KMS-11 (cell line): Measurements from ENCODE around the gene FOXJ3.
A peak's percentile ranks its signal among the peaks of the same experiment; 100 is the strongest.

Experiments
- H2AFZ ChIP-seq: fragments of 200-600 bp; sonication (generic); 2 replicates; pipeline ENCODE4 v1.6.1; 2016; ENCODE audit warnings: antibody characterized with exemption, mixed run types, low read depth
- H3K27ac ChIP-seq: fragments of 200-600 bp; sonication (generic); 2 replicates; pipeline ENCODE4 v1.6.1; 2016; ENCODE audit warnings: mild to moderate bottlenecking, mixed run types
- H3K27me3 ChIP-seq: fragments of 200-600 bp; sonication (generic); 2 replicates; pipeline ENCODE4 v1.6.1; 2017; ENCODE audit warnings: mild to moderate bottlenecking, low read depth, mixed run types, moderate library complexity; ENCODE audit not compliant: insufficient read depth
- H3K36me3 ChIP-seq: fragments of 200-600 bp; sonication (generic); 2 replicates; pipeline ENCODE4 v1.6.1; 2017; ENCODE audit warnings: mild to moderate bottlenecking, mixed run types; ENCODE audit not compliant: insufficient read depth
- H3K4me1 ChIP-seq: fragments of 200-600 bp; sonication (generic); 2 replicates; pipeline ENCODE4 v1.6.1; 2016; ENCODE audit warnings: mild to moderate bottlenecking, low read depth, mixed run types; ENCODE audit not compliant: poor library complexity, severe bottlenecking
- H3K4me2 ChIP-seq: fragments of 200-600 bp; sonication (generic); 2 replicates; pipeline ENCODE4 v1.7.0; 2016; ENCODE audit warnings: mild to moderate bottlenecking, mixed run types
- H3K4me3 ChIP-seq: fragments of 200-600 bp; sonication (generic); IDR thresholded peaks from 2 replicates; pipeline ENCODE4 v1.6.1; 2017; ENCODE audit warnings: low read depth, low read length, mixed read lengths; ENCODE audit not compliant: insufficient read depth
- H3K79me2 ChIP-seq: fragments of 200-600 bp; sonication (generic); 2 replicates; pipeline ENCODE4 v1.6.1; 2016; ENCODE audit warnings: low read depth, mixed run types; ENCODE audit not compliant: insufficient read depth
- H3K9ac ChIP-seq: fragments of 200-600 bp; sonication (generic); 2 replicates; pipeline ENCODE4 v1.6.1; 2016; ENCODE audit warnings: mild to moderate bottlenecking, mixed run types
- H4K20me1 ChIP-seq: fragments of 200-600 bp; sonication (generic); 2 replicates; pipeline ENCODE4 v1.6.1; 2016; ENCODE audit warnings: mild to moderate bottlenecking, mixed run types; ENCODE audit not compliant: insufficient read depth
- CTCF ChIP-seq: fragments of 200-600 bp; sonication (generic); conservative IDR thresholded peaks from 2 replicates; pipeline ENCODE4 v1.6.1; 2017; ENCODE audit warnings: low read depth, mild to moderate bottlenecking, antibody characterized with exemption, low read length, moderate library complexity, mixed read lengths

Gene FOXJ3

GRCh38 chr1:42178249-42178648, 156.8 kb downstream of the FOXJ3 start:
- H3K79me2 ChIP-seq: no peaks in the 10 kb centered on the region
- no peak for TF ChIP-seq CTCF
- no peaks in the 10 kb centered on the region for H3K27me3 ChIP-seq
- no peak overlapping the region for H3K9ac ChIP-seq
- H2AFZ ChIP-seq: no peak overlapping the region
- H3K27ac ChIP-seq: no peak overlapping the region
- H3K4me2 ChIP-seq: no peak overlapping the region
- no peak overlapping the region for H3K4me3 ChIP-seq
- no peaks in the 10 kb centered on the region for H4K20me1 ChIP-seq
- no peaks in the 10 kb centered on the region for H3K36me3 ChIP-seq
- H3K4me1 ChIP-seq: no peaks in the 10 kb centered on the region

GRCh38 chr1:42177541-42177981, 157.5 kb downstream of the FOXJ3 start:
- Histone ChIP-seq H3K27me3 (no peaks in the 10 kb centered on the region), H3K9ac (no peak overlapping the region), H3K4me2 (no peak overlapping the region), H4K20me1 (no peaks in the 10 kb centered on the region), H3K27ac (no peak overlapping the region), H3K79me2 (no peaks in the 10 kb centered on the region), H3K36me3 (no peaks in the 10 kb centered on the region), H3K4me3 (no peak overlapping the region), H2AFZ (no peak overlapping the region), H3K4me1 (no peaks in the 10 kb centered on the region)
- no peak for TF ChIP-seq CTCF

- peak; percentile 92 for TF ChIP-seq CTCF
- Histone ChIP-seq H2AFZ (no peak overlapping the region), H3K4me1 (no peaks in the 10 kb centered on the region), H3K9ac (no peak overlapping the region), H3K27me3 (no peaks in the 10 kb centered on the region), H4K20me1 (no peaks in the 10 kb centered on the region), H3K79me2 (no peaks in the 10 kb centered on the region), H3K27ac (no peak overlapping the region), H3K36me3 (no peaks in the 10 kb centered on the region), H3K4me2 (no peak overlapping the region), H3K4me3 (no peak overlapping the region)
These were observed 158.0 kb downstream of the FOXJ3 start for GRCh38 chr1:42176902-42177519.

- Histone ChIP-seq H3K9ac (no peak overlapping the region), H3K27ac (no peak overlapping the region), H3K79me2 (no peaks in the 10 kb centered on the region), H3K4me3 (no peak overlapping the region), H4K20me1 (no peaks in the 10 kb centered on the region), H3K4me1 (no peaks in the 10 kb centered on the region), H3K4me2 (no peak overlapping the region), H3K27me3 (no peaks in the 10 kb centered on the region), H2AFZ (no peak overlapping the region), H3K36me3 (no peaks in the 10 kb centered on the region)
- TF ChIP-seq CTCF: no peak
These were observed 159.6 kb downstream of the FOXJ3 start for GRCh38 chr1:42175314-42176054.
